CD4-positive, alpha-beta memory T cell (primary cell): Measurements from ENCODE around the gene GNAT2. TPM values are rescaled to one million over a fixed set of nuclear protein-coding genes. Genes with fewer than 3 reads are reported as not detected.

Experiments used
- CTCF ChIA-PET: fragments of 350-600 bp; sonication (Branson Sonifier 250); formaldehyde crosslinking; loops from one replicate; lab custom pipeline; 2021; ENCODE audit warnings: inconsistent platforms; ENCODE audit not compliant: partially characterized antibody; lab: Charles Lee
- POLR2A ChIA-PET: fragments of 350-600 bp; sonication (Branson Sonifier 250); formaldehyde crosslinking; loops from one replicate; lab custom pipeline; 2021; ENCODE audit not compliant: partially characterized antibody; lab: Charles Lee
- DNase-seq, 5 donors: peaks; one replicate each; pipeline versions ENCODE4 v3.0.0 to v3.0.0-alpha.2; 2020 to 2022; ENCODE audit warnings: mixed read lengths in 1 of 5
- H3K27ac ChIP-seq: one replicate; pipeline ENCODE4 v1.7.0; 2013; ENCODE audit warnings: low read depth, low read length
- H3K27me3 ChIP-seq: 2 replicates; pipeline ENCODE4 v1.7.0; 2013; ENCODE audit warnings: mild to moderate bottlenecking, low read length, moderate library complexity; ENCODE audit not compliant: insufficient read depth
- H3K36me3 ChIP-seq: 2 replicates; pipeline ENCODE4 v1.7.0; 2013; ENCODE audit warnings: mild to moderate bottlenecking, low read length, moderate library complexity; ENCODE audit not compliant: insufficient read depth
- H3K4me1 ChIP-seq: 2 replicates; pipeline ENCODE4 v1.7.0; 2013; ENCODE audit warnings: mild to moderate bottlenecking, low read length, moderate library complexity; ENCODE audit not compliant: insufficient read depth
- H3K4me3 ChIP-seq, 2 donors: one replicate each; pipeline ENCODE4 v1.7.0; 2013; ENCODE audit warnings: low read length in 2 of 2, mild to moderate bottlenecking in 1 of 2
- H3K9me3 ChIP-seq, 2 donors: one replicate each; pipeline ENCODE4 v1.7.0; 2013; ENCODE audit warnings: low read length in 2 of 2, control low read depth in 1 of 2; ENCODE audit not compliant: control insufficient read depth in 1 of 2
- H3K27ac Mint-ChIP-seq, 7 donors: one replicate each; pipeline ENCODE4 v1.8.0; 2020 to 2021; ENCODE audit warnings: mixed read lengths in 7 of 7, mild to moderate bottlenecking in 6 of 7, inconsistent platforms in 3 of 7, moderate library complexity in 3 of 7
- H3K27me3 Mint-ChIP-seq, 2 donors: one replicate each; pipeline ENCODE4 v1.8.0; 2020 to 2021; ENCODE audit warnings: mixed read lengths in 2 of 2
- H3K36me3 Mint-ChIP-seq, 2 donors: one replicate each; pipeline ENCODE4 v1.8.0; 2020 to 2021; ENCODE audit warnings: mixed read lengths in 2 of 2, inconsistent platforms in 1 of 2, mild to moderate bottlenecking in 1 of 2
- H3K4me1 Mint-ChIP-seq, 4 donors: one replicate each; pipeline ENCODE4 v1.8.0; 2020 to 2021; ENCODE audit warnings: mixed read lengths in 4 of 4, mild to moderate bottlenecking in 1 of 4
- H3K4me3 Mint-ChIP-seq, 8 donors: one replicate each; pipeline ENCODE4 v1.8.0; 2020 to 2021; ENCODE audit warnings: mixed read lengths in 8 of 8, mild to moderate bottlenecking in 7 of 8, moderate library complexity in 6 of 8, inconsistent platforms in 3 of 8
- H3K9me3 Mint-ChIP-seq, 8 donors: one replicate each; pipeline ENCODE4 v1.8.0; 2020 to 2021; ENCODE audit warnings: mixed read lengths in 8 of 8, mild to moderate bottlenecking in 5 of 8, inconsistent platforms in 3 of 8, moderate library complexity in 1 of 8
- intact Hi-C: fragments of 100-400 bp; cut with micrococcal nuclease; formaldehyde crosslinking; loops from one replicate; pipeline ENCODE4 v1.15.1; 2023
- polyA plus RNA-seq, 2 donors: library from polyadenylated mRNA; unstranded; fragments of 300-500 nt; fragmentation: Illumina TruSeq; gene quantifications; one replicate each; pipeline ENCODE4 v1.2.3, GENCODE V29; 2021
- total RNA-seq, 2 experiments: library from RNA; stranded (reverse); gene quantifications; one replicate each; pipeline ENCODE4 v1.2.3, GENCODE V29; 2021

Gene GNAT2
- total and polyA plus RNA-seq, 4 experiments from 2014 or later = not detected

DNA sequence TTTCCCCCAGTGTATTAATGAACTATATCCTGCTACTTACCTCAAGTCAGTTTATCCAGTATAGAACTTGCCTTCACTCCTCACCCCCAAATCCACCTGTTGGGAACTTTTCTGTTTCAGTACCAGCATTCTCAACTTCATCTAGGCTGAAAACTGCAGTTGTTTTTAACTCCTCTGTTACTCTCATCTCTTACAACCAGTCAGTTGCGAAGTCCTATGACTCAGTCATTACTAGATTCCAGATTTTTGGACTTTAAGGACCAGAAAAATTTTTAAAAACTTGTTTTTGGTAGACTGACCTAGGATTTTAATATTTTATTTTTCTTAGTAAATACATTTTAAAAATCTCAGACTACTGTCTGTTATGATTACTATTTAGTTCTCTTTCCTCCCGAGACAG is 62.9 kb downstream of the GNAT2 start:
- ChIA-PET POLR2A (no interaction called here), CTCF (no interaction called here)
- no peak for DNase-seq

More for the DNA sequence above, 62.9 kb downstream of the GNAT2 start:
- peaks cover 3 to 11% of the 10 kb centered on the region in 2 donors for H3K36me3 Mint-ChIP-seq
- H3K4me1 Mint-ChIP-seq = peaks cover 60 to 86% (median 73%) of the 10 kb centered on the region in 4 donors
- Histone ChIP-seq H3K4me3 (no peak overlapping the region), H3K27me3 (no peaks in the 10 kb centered on the region), H3K27ac (no peak overlapping the region), H3K36me3 (no peaks in the 10 kb centered on the region), H3K9me3 (no peaks in the 10 kb centered on the region), H3K4me1 (peaks cover 73% of the 10 kb centered on the region)
- H3K27ac Mint-ChIP-seq = peak overlapping the region in 1 of 7 donors; percentile 85
- intact Hi-C loops = no loop called here
- H3K27me3 Mint-ChIP-seq = no peaks in the 10 kb centered on the region
- H3K9me3 Mint-ChIP-seq = no peaks in the 10 kb centered on the region
- H3K4me3 Mint-ChIP-seq = peak overlapping the region in 3 of 8 donors; percentile 5 to 63 (median 6)

Other genes starting within 250 kb of the GNAT2 start
- under 1 TPM; 0.69 to 0.93 TPM for gene SORT1, start 221.7 kb downstream of the GNAT2 start, total RNA-seq
- not detected for gene SORT1, start 221.7 kb downstream of the GNAT2 start, polyA plus RNA-seq
- gene PSMA5, start 193.2 kb downstream of the GNAT2 start, total RNA-seq = 10 to 100 TPM; 87.7 to 90.2 TPM
- 100 to 1,000 TPM in 1 of 2 donors, 10 to 100 TPM in 1; 96.7 to 122 TPM for gene PSMA5, start 193.2 kb downstream of the GNAT2 start, polyA plus RNA-seq
- not detected for gene SYPL2, start 153.1 kb downstream of the GNAT2 start, total RNA-seq
- not detected for gene SYPL2, start 153.1 kb downstream of the GNAT2 start, polyA plus RNA-seq
- 1 to 10 TPM; 7.4 to 9.0 TPM for gene ATXN7L2, start 135.7 kb downstream of the GNAT2 start, total RNA-seq
- 1 to 10 TPM; 1.9 to 6.9 TPM for gene ATXN7L2, start 135.7 kb downstream of the GNAT2 start, polyA plus RNA-seq
- gene CYB561D1, start 125.5 kb downstream of the GNAT2 start, total RNA-seq = 10 to 100 TPM; 40.7 to 41.6 TPM
- gene CYB561D1, start 125.5 kb downstream of the GNAT2 start, polyA plus RNA-seq = 10 to 100 TPM; 13.6 to 17.1 TPM
- gene AMIGO1, start 109.9 kb downstream of the GNAT2 start, total RNA-seq = 10 to 100 TPM; 28.1 to 29.3 TPM
- 10 to 100 TPM in 1 of 2 donors, 1 to 10 TPM in 1; 6.4 to 19.8 TPM for gene AMIGO1, start 109.9 kb downstream of the GNAT2 start, polyA plus RNA-seq
- gene GPR61, start 79.7 kb downstream of the GNAT2 start, total RNA-seq = under 1 TPM in 1 of 2 experiments, not detected in 1; 0.53 TPM
- under 1 TPM; 0.35 to 0.84 TPM for gene GPR61, start 79.7 kb downstream of the GNAT2 start, polyA plus RNA-seq
- gene GNAI3, start 71.0 kb downstream of the GNAT2 start, total RNA-seq = 1 to 10 TPM; 7.7 to 8.1 TPM
- gene GNAI3, start 71.0 kb downstream of the GNAT2 start, polyA plus RNA-seq = 10 to 100 TPM in 1 of 2 donors, 1 to 10 TPM in 1; 9.8 to 11.6 TPM
- gene AMPD2, start 221 bp upstream of the GNAT2 start, total RNA-seq = 10 to 100 TPM; 87.0 to 96.1 TPM
- gene AMPD2, start 221 bp upstream of the GNAT2 start, polyA plus RNA-seq = 10 to 100 TPM; 43.8 to 56.2 TPM
- gene GSTM4, start 36.5 kb upstream of the GNAT2 start, total RNA-seq = 10 to 100 TPM; 12.6 to 14.2 TPM
- gene GSTM4, start 36.5 kb upstream of the GNAT2 start, polyA plus RNA-seq = 10 to 100 TPM in 1 of 2 donors, 1 to 10 TPM in 1; 1.7 to 10.4 TPM
- 10 to 100 TPM; 30.9 to 31.4 TPM for gene GSTM2, start 48.4 kb upstream of the GNAT2 start, total RNA-seq
- gene GSTM2, start 48.4 kb upstream of the GNAT2 start, polyA plus RNA-seq = 10 to 100 TPM; 11.8 to 14.0 TPM
- gene GSTM1, start 68.2 kb upstream of the GNAT2 start, total RNA-seq = not detected
- under 1 TPM in 1 of 2 donors, not detected in 1; 0.49 TPM for gene GSTM1, start 68.2 kb upstream of the GNAT2 start, polyA plus RNA-seq
- gene GSTM5, start 92.6 kb upstream of the GNAT2 start, total RNA-seq = not detected
- not detected for gene GSTM5, start 92.6 kb upstream of the GNAT2 start, polyA plus RNA-seq
- 1 to 10 TPM; 1.2 TPM for gene GSTM3, start 121.4 kb upstream of the GNAT2 start, total RNA-seq
- 10 to 100 TPM; 25.7 to 44.3 TPM for gene GSTM3, start 121.4 kb upstream of the GNAT2 start, polyA plus RNA-seq
- not detected for gene EPS8L3, start 144.3 kb upstream of the GNAT2 start, total RNA-seq
- not detected for gene EPS8L3, start 144.3 kb upstream of the GNAT2 start, polyA plus RNA-seq